H1 (cell line): ENCODE data around the gene PCGF6. TPM values are rescaled to one million over a fixed set of nuclear protein-coding genes. Genes with fewer than 3 reads are reported as not detected.

Experiments used
- ASH2L ChIP-seq: fragments of 200-600, 300-600 bp; sonication (generic); IDR thresholded peaks from one replicate; pipeline ENCODE4 v1.7.1; 2017; ENCODE audit warnings: low read length
- BCL11A ChIP-seq, 2 experiments: IDR thresholded peaks; one replicate each; pipeline ENCODE4 v1.6.1; 2011; ENCODE audit warnings: low read depth in 2 of 2, low read length in 2 of 2, mild to moderate bottlenecking in 2 of 2
- CBX5 ChIP-seq: fragments of 300-800, 300-1000 bp; sonication (generic); IDR thresholded peaks from 2 replicates; pipeline ENCODE4 v1.7.1; 2016; ENCODE audit warnings: antibody characterized with exemption, low read length, low read depth
- CHD1 ChIP-seq: IDR thresholded peaks from 2 replicates; pipeline ENCODE4 v1.6.1; 2012; ENCODE audit warnings: low read depth, low read length, improper control_type of control experiment
- EZH2 ChIP-seq: fragments of 200-600 bp; sonication (generic); IDR thresholded peaks from 2 replicates; pipeline ENCODE4 v1.7.1; 2012; ENCODE audit warnings: low read depth, mild to moderate bottlenecking, moderate library complexity, low read length, inconsistent platforms; ENCODE audit not compliant: severe bottlenecking
- KDM5A ChIP-seq: fragments of 200-600 bp; IDR thresholded peaks from 2 replicates; pipeline ENCODE4 v1.7.1; 2012; ENCODE audit warnings: mild to moderate bottlenecking, low read length, inconsistent platforms, mixed read lengths
- SIX5 ChIP-seq: IDR thresholded peaks from 2 replicates; pipeline ENCODE4 v1.6.1; 2011; ENCODE audit warnings: mild to moderate bottlenecking, low read depth, low read length
- SP2 ChIP-seq: IDR thresholded peaks from 2 replicates; pipeline ENCODE4 v1.6.1; 2012; ENCODE audit warnings: mild to moderate bottlenecking, low read length, inconsistent platforms
- TEAD4 ChIP-seq: IDR thresholded peaks from 2 replicates; pipeline ENCODE4 v1.6.1; 2012; ENCODE audit warnings: low read depth, low read length, inconsistent platforms, mixed read lengths
- ZNF274 ChIP-seq: IDR thresholded peaks from 2 replicates; pipeline ENCODE4 v1.7.0; 2012; ENCODE audit warnings: low read length, borderline replicate concordance; ENCODE audit errors: extremely low read depth
- polyA plus RNA-seq, 7 experiments: library from polyadenylated mRNA; depleted of rRNA in 3 of 7; stranded (reverse) in 5 of 7; unstranded in 2 of 7; fragments of >200 nt in 5 of 7; fragments of 200-250 nt in 2 of 7; gene quantifications; 1 replicate in 5 of 7; 2 replicates in 1 of 7; 4 replicates in 1 of 7; pipeline versions ENCODE4 v1.2.1 to v1.2.3, GENCODE V29; 2011 to 2013; ENCODE audit warnings: missing spikeins in 2 of 7, mixed read lengths in 2 of 7
- total RNA-seq: library from RNA; stranded (reverse); fragmentation: NEBNext Ultra II Directional; extraction: Animal tissue kit (Norgen Biotek cat#: 25700); gene quantifications from 2 replicates; pipeline ENCODE4 v1.2.1, GENCODE V29; 2021
- TF ChIP-seq, protein P1 (sequence below): fragments of 300-600 bp; sonication (generic); IDR thresholded peaks from 2 replicates; pipeline ENCODE4 v1.7.1; 2012; ENCODE audit warnings: low read length, moderate library complexity, mild to moderate bottlenecking, inconsistent platforms; ENCODE audit not compliant: insufficient replicate concordance
- TF ChIP-seq, protein P2 (sequence below): IDR thresholded peaks from 2 replicates; pipeline ENCODE4 v1.6.1; 2011; ENCODE audit warnings: low read depth, mild to moderate bottlenecking, low read length; ENCODE audit not compliant: insufficient read depth

PCGF6 gene
- total and polyA plus RNA-seq, 2 of the 8 experiments (the other 6 are each of a cell fraction or from before 2014, with no cell fraction given): 6.9 to 18.6 TPM

DNA sequence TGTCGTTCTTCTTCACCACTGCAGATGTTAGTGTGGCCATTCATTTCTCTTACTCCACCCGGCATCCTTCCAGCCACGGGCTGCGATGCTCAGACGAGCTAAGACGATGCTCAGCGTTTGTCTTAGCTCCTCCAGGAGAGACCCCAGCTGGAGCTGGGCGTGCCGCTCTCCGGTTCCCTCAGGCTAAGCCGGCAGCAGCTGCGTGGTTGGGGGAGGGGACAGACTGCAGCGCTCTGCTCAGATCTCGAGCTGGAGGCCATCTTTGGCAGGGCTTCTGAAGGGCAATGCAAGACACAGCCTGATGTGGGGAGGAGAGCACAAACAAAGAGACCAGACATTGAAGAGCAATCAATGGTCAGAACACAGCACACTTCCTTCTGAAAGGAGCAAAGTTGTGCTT, 69.2 kb downstream of the PCGF6 start (continued):
- TF ChIP-seq, protein P1, sequence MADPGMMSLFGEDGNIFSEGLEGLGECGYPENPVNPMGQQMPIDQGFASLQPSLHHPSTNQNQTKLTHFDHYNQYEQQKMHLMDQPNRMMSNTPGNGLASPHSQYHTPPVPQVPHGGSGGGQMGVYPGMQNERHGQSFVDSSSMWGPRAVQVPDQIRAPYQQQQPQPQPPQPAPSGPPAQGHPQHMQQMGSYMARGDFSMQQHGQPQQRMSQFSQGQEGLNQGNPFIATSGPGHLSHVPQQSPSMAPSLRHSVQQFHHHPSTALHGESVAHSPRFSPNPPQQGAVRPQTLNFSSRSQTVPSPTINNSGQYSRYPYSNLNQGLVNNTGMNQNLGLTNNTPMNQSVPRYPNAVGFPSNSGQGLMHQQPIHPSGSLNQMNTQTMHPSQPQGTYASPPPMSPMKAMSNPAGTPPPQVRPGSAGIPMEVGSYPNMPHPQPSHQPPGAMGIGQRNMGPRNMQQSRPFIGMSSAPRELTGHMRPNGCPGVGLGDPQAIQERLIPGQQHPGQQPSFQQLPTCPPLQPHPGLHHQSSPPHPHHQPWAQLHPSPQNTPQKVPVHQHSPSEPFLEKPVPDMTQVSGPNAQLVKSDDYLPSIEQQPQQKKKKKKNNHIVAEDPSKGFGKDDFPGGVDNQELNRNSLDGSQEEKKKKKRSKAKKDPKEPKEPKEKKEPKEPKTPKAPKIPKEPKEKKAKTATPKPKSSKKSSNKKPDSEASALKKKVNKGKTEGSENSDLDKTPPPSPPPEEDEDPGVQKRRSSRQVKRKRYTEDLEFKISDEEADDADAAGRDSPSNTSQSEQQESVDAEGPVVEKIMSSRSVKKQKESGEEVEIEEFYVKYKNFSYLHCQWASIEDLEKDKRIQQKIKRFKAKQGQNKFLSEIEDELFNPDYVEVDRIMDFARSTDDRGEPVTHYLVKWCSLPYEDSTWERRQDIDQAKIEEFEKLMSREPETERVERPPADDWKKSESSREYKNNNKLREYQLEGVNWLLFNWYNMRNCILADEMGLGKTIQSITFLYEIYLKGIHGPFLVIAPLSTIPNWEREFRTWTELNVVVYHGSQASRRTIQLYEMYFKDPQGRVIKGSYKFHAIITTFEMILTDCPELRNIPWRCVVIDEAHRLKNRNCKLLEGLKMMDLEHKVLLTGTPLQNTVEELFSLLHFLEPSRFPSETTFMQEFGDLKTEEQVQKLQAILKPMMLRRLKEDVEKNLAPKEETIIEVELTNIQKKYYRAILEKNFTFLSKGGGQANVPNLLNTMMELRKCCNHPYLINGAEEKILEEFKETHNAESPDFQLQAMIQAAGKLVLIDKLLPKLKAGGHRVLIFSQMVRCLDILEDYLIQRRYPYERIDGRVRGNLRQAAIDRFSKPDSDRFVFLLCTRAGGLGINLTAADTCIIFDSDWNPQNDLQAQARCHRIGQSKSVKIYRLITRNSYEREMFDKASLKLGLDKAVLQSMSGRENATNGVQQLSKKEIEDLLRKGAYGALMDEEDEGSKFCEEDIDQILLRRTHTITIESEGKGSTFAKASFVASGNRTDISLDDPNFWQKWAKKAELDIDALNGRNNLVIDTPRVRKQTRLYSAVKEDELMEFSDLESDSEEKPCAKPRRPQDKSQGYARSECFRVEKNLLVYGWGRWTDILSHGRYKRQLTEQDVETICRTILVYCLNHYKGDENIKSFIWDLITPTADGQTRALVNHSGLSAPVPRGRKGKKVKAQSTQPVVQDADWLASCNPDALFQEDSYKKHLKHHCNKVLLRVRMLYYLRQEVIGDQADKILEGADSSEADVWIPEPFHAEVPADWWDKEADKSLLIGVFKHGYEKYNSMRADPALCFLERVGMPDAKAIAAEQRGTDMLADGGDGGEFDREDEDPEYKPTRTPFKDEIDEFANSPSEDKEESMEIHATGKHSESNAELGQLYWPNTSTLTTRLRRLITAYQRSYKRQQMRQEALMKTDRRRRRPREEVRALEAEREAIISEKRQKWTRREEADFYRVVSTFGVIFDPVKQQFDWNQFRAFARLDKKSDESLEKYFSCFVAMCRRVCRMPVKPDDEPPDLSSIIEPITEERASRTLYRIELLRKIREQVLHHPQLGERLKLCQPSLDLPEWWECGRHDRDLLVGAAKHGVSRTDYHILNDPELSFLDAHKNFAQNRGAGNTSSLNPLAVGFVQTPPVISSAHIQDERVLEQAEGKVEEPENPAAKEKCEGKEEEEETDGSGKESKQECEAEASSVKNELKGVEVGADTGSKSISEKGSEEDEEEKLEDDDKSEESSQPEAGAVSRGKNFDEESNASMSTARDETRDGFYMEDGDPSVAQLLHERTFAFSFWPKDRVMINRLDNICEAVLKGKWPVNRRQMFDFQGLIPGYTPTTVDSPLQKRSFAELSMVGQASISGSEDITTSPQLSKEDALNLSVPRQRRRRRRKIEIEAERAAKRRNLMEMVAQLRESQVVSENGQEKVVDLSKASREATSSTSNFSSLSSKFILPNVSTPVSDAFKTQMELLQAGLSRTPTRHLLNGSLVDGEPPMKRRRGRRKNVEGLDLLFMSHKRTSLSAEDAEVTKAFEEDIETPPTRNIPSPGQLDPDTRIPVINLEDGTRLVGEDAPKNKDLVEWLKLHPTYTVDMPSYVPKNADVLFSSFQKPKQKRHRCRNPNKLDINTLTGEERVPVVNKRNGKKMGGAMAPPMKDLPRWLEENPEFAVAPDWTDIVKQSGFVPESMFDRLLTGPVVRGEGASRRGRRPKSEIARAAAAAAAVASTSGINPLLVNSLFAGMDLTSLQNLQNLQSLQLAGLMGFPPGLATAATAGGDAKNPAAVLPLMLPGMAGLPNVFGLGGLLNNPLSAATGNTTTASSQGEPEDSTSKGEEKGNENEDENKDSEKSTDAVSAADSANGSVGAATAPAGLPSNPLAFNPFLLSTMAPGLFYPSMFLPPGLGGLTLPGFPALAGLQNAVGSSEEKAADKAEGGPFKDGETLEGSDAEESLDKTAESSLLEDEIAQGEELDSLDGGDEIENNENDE: no peak
- TF ChIP-seq ASH2L (peak; percentile 94), BCL11A (IDR thresholded peaks at IDR 0.05; ENCODE audit: low read depth in 2 of 2, low read length in 2 of 2) (no peak), CBX5 (no peak), EZH2 (peak; percentile 36), KDM5A (no peak), ZNF274 (no peak), SP2 (no peak), CHD1 (no peak), SIX5 (no peak), TEAD4 (no peak)
- TF ChIP-seq, protein P2, sequence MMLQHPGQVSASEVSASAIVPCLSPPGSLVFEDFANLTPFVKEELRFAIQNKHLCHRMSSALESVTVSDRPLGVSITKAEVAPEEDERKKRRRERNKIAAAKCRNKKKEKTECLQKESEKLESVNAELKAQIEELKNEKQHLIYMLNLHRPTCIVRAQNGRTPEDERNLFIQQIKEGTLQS: no peak
